ENCODE data around the gene ZNF280C. TPM values are rescaled to one million over a fixed set of nuclear protein-coding genes. Genes with fewer than 3 reads are reported as not detected.

The ZNF280C gene
- total RNA-seq, 1 donor from 2014 or later = 5.1 TPM

DNA sequence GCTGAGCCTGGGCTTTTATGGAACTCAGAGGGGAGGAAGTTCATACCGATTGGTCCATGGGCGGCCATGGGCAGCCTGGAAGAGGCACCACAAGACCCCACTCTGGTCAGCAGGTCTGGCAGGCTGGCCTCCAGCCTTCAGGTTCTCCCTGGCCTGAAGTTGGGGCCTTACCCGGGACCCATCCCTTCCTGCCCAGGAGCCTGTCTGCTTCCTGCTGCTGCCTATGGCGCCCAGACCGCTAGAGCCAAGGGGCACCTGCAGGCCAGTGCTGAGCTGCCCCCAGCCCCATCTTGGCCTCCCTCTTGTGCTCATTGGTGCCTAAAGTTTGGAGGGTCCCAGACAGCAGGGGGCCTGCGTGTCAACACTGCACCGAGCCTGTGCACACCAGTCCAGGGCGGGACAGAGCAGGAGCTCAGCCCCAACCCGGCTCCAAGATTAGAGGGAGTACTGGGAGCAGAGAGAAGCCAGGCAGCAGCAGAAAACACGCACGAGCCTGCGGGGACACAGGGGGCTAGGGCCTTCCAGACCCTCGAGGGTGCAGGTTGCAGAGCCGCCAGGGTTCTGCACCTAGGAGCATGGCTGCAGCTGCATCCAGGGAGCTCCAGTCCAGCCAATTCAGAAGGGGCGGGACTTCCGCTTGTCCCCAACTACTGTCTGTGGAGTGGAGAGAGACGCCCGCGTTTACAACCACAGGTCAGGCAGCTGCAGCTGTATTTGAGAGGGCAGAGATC, 30.7 kb upstream of the ZNF280C start:
- no peak overlapping the region for H3K4me3 ChIP-seq
- DNase-seq = no peak
- no peaks in the 10 kb centered on the region for H3K4me1 ChIP-seq
- no peak for ATAC-seq
- H3K36me3 ChIP-seq = no peaks in the 10 kb centered on the region
- no peaks in the 10 kb centered on the region for H3K27me3 ChIP-seq
- intact Hi-C loops (cut with DNase I) = no loop called here
- TF ChIP-seq, protein P1, sequence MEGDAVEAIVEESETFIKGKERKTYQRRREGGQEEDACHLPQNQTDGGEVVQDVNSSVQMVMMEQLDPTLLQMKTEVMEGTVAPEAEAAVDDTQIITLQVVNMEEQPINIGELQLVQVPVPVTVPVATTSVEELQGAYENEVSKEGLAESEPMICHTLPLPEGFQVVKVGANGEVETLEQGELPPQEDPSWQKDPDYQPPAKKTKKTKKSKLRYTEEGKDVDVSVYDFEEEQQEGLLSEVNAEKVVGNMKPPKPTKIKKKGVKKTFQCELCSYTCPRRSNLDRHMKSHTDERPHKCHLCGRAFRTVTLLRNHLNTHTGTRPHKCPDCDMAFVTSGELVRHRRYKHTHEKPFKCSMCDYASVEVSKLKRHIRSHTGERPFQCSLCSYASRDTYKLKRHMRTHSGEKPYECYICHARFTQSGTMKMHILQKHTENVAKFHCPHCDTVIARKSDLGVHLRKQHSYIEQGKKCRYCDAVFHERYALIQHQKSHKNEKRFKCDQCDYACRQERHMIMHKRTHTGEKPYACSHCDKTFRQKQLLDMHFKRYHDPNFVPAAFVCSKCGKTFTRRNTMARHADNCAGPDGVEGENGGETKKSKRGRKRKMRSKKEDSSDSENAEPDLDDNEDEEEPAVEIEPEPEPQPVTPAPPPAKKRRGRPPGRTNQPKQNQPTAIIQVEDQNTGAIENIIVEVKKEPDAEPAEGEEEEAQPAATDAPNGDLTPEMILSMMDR (IDR thresholded peaks at IDR 0.05) = no peak
- no peak overlapping the region for H3K27ac ChIP-seq
- H3K9me3 ChIP-seq = no peaks in the 10 kb centered on the region

DNA sequence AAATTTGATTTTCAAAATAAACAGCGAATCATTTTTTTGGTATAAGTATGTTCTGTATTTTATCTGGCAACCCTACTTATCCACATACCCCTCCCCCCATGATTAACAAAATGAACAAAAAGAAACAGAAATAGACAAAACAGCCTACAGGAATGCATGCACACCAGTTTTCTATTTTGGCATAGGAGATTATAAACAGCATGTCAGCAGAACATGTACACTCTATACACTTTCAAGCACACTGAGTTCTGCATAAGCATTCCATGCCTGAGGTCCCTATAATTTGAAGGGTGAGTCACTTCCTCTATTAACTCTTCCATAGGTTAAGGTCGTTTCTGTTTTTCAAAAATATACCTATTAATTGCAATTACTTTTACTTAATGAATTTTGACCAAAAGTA, 28.0 kb upstream of the ZNF280C start:
- Histone ChIP-seq H3K27ac (no peak overlapping the region), H3K4me3 (no peak overlapping the region), H3K36me3 (no peaks in the 10 kb centered on the region), H3K9me3 (no peaks in the 10 kb centered on the region), H3K4me1 (no peaks in the 10 kb centered on the region), H3K27me3 (no peaks in the 10 kb centered on the region)
- DNase-seq (no peak), ATAC-seq (no peak)
- intact Hi-C loops (cut with DNase I) = no loop called here
- TF ChIP-seq, protein P1 (IDR thresholded peaks at IDR 0.05) = no peak

- no peak for DNase-seq
- intact Hi-C loops (cut with DNase I) = no loop called here
- TF ChIP-seq, protein P1 (IDR thresholded peaks at IDR 0.05) = no peak
- Histone ChIP-seq H3K27ac (no peak overlapping the region), H3K27me3 (no peaks in the 10 kb centered on the region), H3K36me3 (no peaks in the 10 kb centered on the region), H3K4me1 (no peaks in the 10 kb centered on the region), H3K4me3 (no peak overlapping the region), H3K9me3 (no peaks in the 10 kb centered on the region)
- no peak for ATAC-seq
These were observed 27.6 kb upstream of the ZNF280C start for GRCh38 chrX:130296297-130296678.

- intact Hi-C loops (cut with DNase I) = no loop called here
- Histone ChIP-seq H3K9me3 (no peaks in the 10 kb centered on the region), H3K4me1 (no peaks in the 10 kb centered on the region), H3K4me3 (no peak overlapping the region), H3K36me3 (no peaks in the 10 kb centered on the region), H3K27ac (no peak overlapping the region), H3K27me3 (no peaks in the 10 kb centered on the region)
- TF ChIP-seq, protein P1 (IDR thresholded peaks at IDR 0.05) = no peak
- no peak for DNase-seq
- no peak for ATAC-seq
These were observed 27.0 kb upstream of the ZNF280C start for GRCh38 chrX:130295519-130296296.

- Histone ChIP-seq H3K36me3 (no peaks in the 10 kb centered on the region), H3K27ac (no peak overlapping the region), H3K4me3 (no peak overlapping the region), H3K4me1 (no peaks in the 10 kb centered on the region), H3K9me3 (no peaks in the 10 kb centered on the region), H3K27me3 (no peaks in the 10 kb centered on the region)
- TF ChIP-seq, protein P1 (IDR thresholded peaks at IDR 0.05) = no peak
- no peak for ATAC-seq
- DNase-seq = no peak
- intact Hi-C loops (cut with DNase I) = no loop called here
These were observed 18.5 kb upstream of the ZNF280C start for GRCh38 chrX:130287071-130287770.
